GM18867 (cell line): ENCODE data around the gene LATS1.
"Not testable (repeated sequence)": the region's sequence is repeated elsewhere in the genome, so short reads cannot be mapped to it uniquely, and the experiment has no call there.

Source experiments
- ATAC-seq: cut with Tn5 transposase; IDR thresholded peaks from one replicate; pipeline ENCODE4 v1.9.1; 2021; ENCODE audit warnings: mild to moderate bottlenecking, moderate library complexity; ENCODE audit not compliant: unreplicated experiment

Gene LATS1

GRCh38 chr6:149717588-149718458 lies at the start of gene LATS1:
Gene LATS1 (minus strand): TSS chr6:149718101. CDS start chr6:149702126, 15,975 bp downstream.
- ATAC-seq: peak; percentile 87

GRCh38 chr6:149766156-149766769 lies 48.4 kb upstream of the LATS1 start:
- no peak for ATAC-seq

GRCh38 chr6:149763866-149764265 lies 46.0 kb upstream of the LATS1 start:
- no peak for ATAC-seq

- ATAC-seq: peak; percentile 95
These were observed 43.5 kb upstream of the LATS1 start for GRCh38 chr6:149761438-149761837.

GRCh38 chr6:149756261-149756636 lies 38.3 kb upstream of the LATS1 start:
- ATAC-seq: no peak

- ATAC-seq: peak; percentile 52
These were observed 37.7 kb upstream of the LATS1 start for GRCh38 chr6:149755300-149756260.

GRCh38 chr6:149754548-149754947 lies 36.6 kb upstream of the LATS1 start:
- no peak for ATAC-seq

- not testable (repeated sequence) for ATAC-seq
These were observed 35.4 kb upstream of the LATS1 start for GRCh38 chr6:149753374-149753637.

GRCh38 chr6:149752600-149753373 lies 34.9 kb upstream of the LATS1 start:
- no peak for ATAC-seq

- ATAC-seq: not testable (repeated sequence)
These were observed 34.0 kb upstream of the LATS1 start for GRCh38 chr6:149751920-149752319.

- no peak for ATAC-seq
These were observed 33.3 kb upstream of the LATS1 start for GRCh38 chr6:149751239-149751638.

- ATAC-seq: peak; percentile 38
These were observed 32.3 kb upstream of the LATS1 start for GRCh38 chr6:149750136-149750609.

GRCh38 chr6:149749594-149750135 lies 31.8 kb upstream of the LATS1 start, which contains the start of gene PCMT1:
Gene PCMT1 (plus strand): TSS chr6:149749741. CDS start chr6:149749902, 161 bp downstream.
- ATAC-seq: peak; percentile 85

- not testable (repeated sequence) for ATAC-seq
These were observed 31.2 kb upstream of the LATS1 start for GRCh38 chr6:149749082-149749593.

GRCh38 chr6:149746147-149746946 lies 28.4 kb upstream of the LATS1 start, which contains the start of gene NUP43:
Gene NUP43 (minus strand): TSS chr6:149746529. CDS start chr6:149746495, 34 bp downstream.
- ATAC-seq: peak; percentile 64

- ATAC-seq: not testable (repeated sequence)
These were observed 27.4 kb upstream of the LATS1 start for GRCh38 chr6:149745252-149745651.

GRCh38 chr6:149734915-149735314 lies 17.0 kb upstream of the LATS1 start:
- ATAC-seq: no peak

- ATAC-seq: no peak
These were observed 15.3 kb upstream of the LATS1 start for GRCh38 chr6:149733089-149733720.
